Effector CD4-positive, alpha-beta T cell (primary cell): ENCODE measurements around the gene PSORS1C2.

Experiments used
- DNase-seq: peaks from one replicate; pipeline ENCODE4 v3.0.0-alpha.2; 2020

Gene PSORS1C2

GRCh38 chr6:31112478-31112877 lies 26.4 kb downstream of the PSORS1C2 start, which contains the start of gene C6orf15:
TSS of gene C6orf15 (minus strand) at chr6:31112575. CDS start at chr6:31112555, 20 bp downstream.
- no peak for DNase-seq

GRCh38 chr6:31111712-31112111 lies 27.2 kb downstream of the PSORS1C2 start:
- DNase-seq, result no peak

- no peak for DNase-seq
Observed at GRCh38 chr6:31110825-31111582, 27.9 kb downstream of the PSORS1C2 start.

- DNase-seq, result no peak
Observed at GRCh38 chr6:31107052-31107451, 31.8 kb downstream of the PSORS1C2 start.

- DNase-seq, result no peak
Observed at GRCh38 chr6:31103136-31103535, 35.7 kb downstream of the PSORS1C2 start.

GRCh38 chr6:31098449-31098938 lies 40.4 kb downstream of the PSORS1C2 start:
- no peak for DNase-seq

- DNase-seq, result no peak
Observed at GRCh38 chr6:31096656-31097055, 42.2 kb downstream of the PSORS1C2 start.

- no peak for DNase-seq
Observed at GRCh38 chr6:31096215-31096614, 42.7 kb downstream of the PSORS1C2 start.

- DNase-seq, result peak; percentile 16
Observed at GRCh38 chr6:31094389-31094881, 44.4 kb downstream of the PSORS1C2 start.

GRCh38 chr6:31092769-31093505 lies 45.9 kb downstream of the PSORS1C2 start:
- DNase-seq, result no peak

- no peak for DNase-seq
Observed at GRCh38 chr6:31092238-31092637, 46.6 kb downstream of the PSORS1C2 start.

GRCh38 chr6:31091680-31092079 lies 47.2 kb downstream of the PSORS1C2 start:
- no peak for DNase-seq

- DNase-seq, result no peak
Observed at GRCh38 chr6:31090973-31091364, 47.9 kb downstream of the PSORS1C2 start.

GRCh38 chr6:31090275-31090972 lies 48.4 kb downstream of the PSORS1C2 start:
- no peak for DNase-seq
